Inferior parietal cortex (tissue), 1 donor: ENCODE measurements around the gene SLC6A1.

ENCODE experiments used
- DNase-seq: peaks from one replicate; pipeline ENCODE4 v3.0.0-alpha.2; 2016; ENCODE audit errors: extremely low spot score

Gene SLC6A1

GRCh38 chr3:10992017-10992942 lies at the start of gene SLC6A1:
Gene SLC6A1, plus strand, starts transcription at chr3:10992748. Its CDS starts 24,464 bp downstream, at chr3:11017212.
- DNase-seq = no peak

- no peak for DNase-seq
These were observed 47.7 kb upstream of the SLC6A1 start for GRCh38 chr3:10944866-10945265.

- DNase-seq = peak; percentile 78
These were observed 46.8 kb upstream of the SLC6A1 start for GRCh38 chr3:10945683-10946287.

GRCh38 chr3:10946526-10946925 lies 46.0 kb upstream of the SLC6A1 start:
- no peak for DNase-seq

- DNase-seq = no peak
These were observed 44.2 kb upstream of the SLC6A1 start for GRCh38 chr3:10948326-10948725.

GRCh38 chr3:10949197-10949596 lies 43.4 kb upstream of the SLC6A1 start:
- peak; percentile 71 for DNase-seq

- DNase-seq = peak; percentile 70
These were observed 41.9 kb upstream of the SLC6A1 start for GRCh38 chr3:10950476-10951294.

- no peak for DNase-seq
These were observed 41.1 kb upstream of the SLC6A1 start for GRCh38 chr3:10951295-10951926.

GRCh38 chr3:10952525-10952924 lies 40.0 kb upstream of the SLC6A1 start:
- no peak for DNase-seq

GRCh38 chr3:10954740-10955139 lies 37.8 kb upstream of the SLC6A1 start:
- no peak for DNase-seq

- no peak for DNase-seq
These were observed 36.7 kb upstream of the SLC6A1 start for GRCh38 chr3:10955711-10956453.

GRCh38 chr3:10956531-10956930 lies 36.0 kb upstream of the SLC6A1 start:
- DNase-seq = no peak

GRCh38 chr3:10956986-10957385 lies 35.6 kb upstream of the SLC6A1 start:
- no peak for DNase-seq

GRCh38 chr3:10957976-10958749 lies 34.4 kb upstream of the SLC6A1 start:
- DNase-seq = no peak

GRCh38 chr3:10960255-10960654 lies 32.3 kb upstream of the SLC6A1 start:
- DNase-seq = no peak

GRCh38 chr3:10961921-10962320 lies 30.6 kb upstream of the SLC6A1 start:
- DNase-seq = no peak

GRCh38 chr3:10962481-10963036 lies 30.0 kb upstream of the SLC6A1 start:
- no peak for DNase-seq

GRCh38 chr3:10964537-10965167 lies 27.9 kb upstream of the SLC6A1 start:
- DNase-seq = no peak

GRCh38 chr3:10968401-10968800 lies 24.1 kb upstream of the SLC6A1 start:
- DNase-seq = peak; percentile 50
